Spleen (tissue), 11 donors: ENCODE results near the gene RHBDF2. TPM values are rescaled to one million over a fixed set of nuclear protein-coding genes. Genes with fewer than 3 reads are reported as not detected.
A peak's percentile ranks its signal among the peaks of the same experiment; 100 is the strongest.

ENCODE experiments used
- DNase-seq: peaks from one replicate; pipeline ENCODE4 v3.0.0-alpha.2; 2020
- H3K27ac ChIP-seq, 8 donors: fragments of 200-600 bp; sonication (generic) in 7 of 8; 1 replicate in 4 of 8; 2 replicates in 4 of 8; pipeline versions ENCODE4 v1.5.0 to v1.8.0; 2016 to 2021; ENCODE audit warnings: inconsistent platforms in 4 of 8, mild to moderate bottlenecking in 4 of 8, moderate library complexity in 1 of 8
- H3K27me3 ChIP-seq, 7 donors: fragments of 200-600 bp; sonication (generic) in 6 of 7; replicated peaks in 1 of 7; 1 replicate in 4 of 7; 2 replicates in 3 of 7; pipeline versions ENCODE4 v1.5.0 to v1.8.0; 2016 to 2021; ENCODE audit warnings: inconsistent platforms in 3 of 7, mild to moderate bottlenecking in 1 of 7
- H3K36me3 ChIP-seq, 6 donors: fragments of 200-600 bp; sonication (generic) in 5 of 6; 1 replicate in 4 of 6; 2 replicates in 2 of 6; pipeline versions ENCODE4 v1.5.0 to v1.8.0; 2016 to 2021; ENCODE audit warnings: inconsistent platforms in 2 of 6
- H3K4me1 ChIP-seq, 6 donors: fragments of 200-600 bp; sonication (generic) in 5 of 6; 1 replicate in 3 of 6; 2 replicates in 3 of 6; pipeline versions ENCODE4 v1.5.0 to v1.8.0; 2016 to 2021; ENCODE audit warnings: inconsistent platforms in 3 of 6
- H3K4me3 ChIP-seq, 8 donors: fragments of 200-600 bp; sonication (generic) in 7 of 8; 1 replicate in 4 of 8; 2 replicates in 4 of 8; pipeline versions ENCODE4 v1.5.0 to v1.8.0; 2016 to 2021; ENCODE audit warnings: inconsistent platforms in 4 of 8, mild to moderate bottlenecking in 4 of 8, moderate library complexity in 2 of 8
- H3K9me3 ChIP-seq, 8 donors: fragments of 200-600 bp; sonication (generic) in 7 of 8; 1 replicate in 4 of 8; 2 replicates in 4 of 8; pipeline versions ENCODE4 v1.5.0 to v1.8.0; 2016 to 2021; ENCODE audit warnings: inconsistent platforms in 4 of 8
- POLR2A ChIP-seq, 3 donors: fragments of 450-650 bp; IDR thresholded peaks; one replicate each; pipeline ENCODE4 v1.5.1; 2017; ENCODE audit warnings: antibody characterized with exemption in 3 of 3, mild to moderate bottlenecking in 1 of 3
- POLR2AphosphoS5 ChIP-seq, 3 donors: sonication (generic); formaldehyde crosslinking; IDR thresholded peaks; one replicate each; pipeline ENCODE4 v1.5.1; 2017; ENCODE audit warnings: antibody characterized with exemption in 3 of 3
- WGBS, 5 donors: extraction: QIAGEN DNeasy Blood & Tissue Kit in 3 of 5; methylation state at CpG; one replicate each; pipeline versions ENCODE4 v1.1.5 to v1.1.7; 2013 to 2018; 5-methylcytosine and 5-hydroxymethylcytosine counted together
- intact Hi-C: fragments of 100-400 bp; cut with DNase I; formaldehyde crosslinking; loops from one replicate; pipeline ENCODE4 v1.15.0; 2023; ENCODE audit warnings: low total_unique reads
- polyA plus RNA-seq, 3 donors: library from polyadenylated mRNA; stranded (reverse); fragments of 200-250 nt; gene quantifications; one replicate each; pipeline ENCODE4 v1.2.1, GENCODE V29; 2013
- total RNA-seq, 7 donors: library from RNA; depleted of rRNA in 3 of 7; stranded (reverse); fragments of >200 nt in 3 of 7; fragmentation: NEBNext Ultra II Directional in 4 of 7; extraction: Animal tissue kit (Norgen Biotek cat#: 25700) in 4 of 7; gene quantifications; one replicate each; pipeline versions ENCODE4 v1.1.0 to v1.2.1, GENCODE V29; 2016 to 2021
- TF ChIP-seq, protein P1 (sequence below), 11 experiments: fragments of 200-600 bp in 7 of 11; fragments of 450-650 bp in 4 of 11; sonication (generic) in 4 of 11; IDR thresholded peaks in 8 of 11; conservative IDR thresholded peaks in 3 of 11; 1 replicate in 7 of 11; 2 replicates in 4 of 11; pipeline versions ENCODE4 v1.4.0 to v1.8.0; 2016 to 2021; ENCODE audit warnings: antibody characterized with exemption in 11 of 11, inconsistent platforms in 4 of 11, mild to moderate bottlenecking in 1 of 11
- donor health status: healthy with polysubstance abuse.
- donor health status: DM: no; HTN: no; CAD: no; lungs with moderate emphysema.
- donor health status: DM: no; HTN: no; CAD: no.
- donor health status: Bipolar disorder and iron deficiency.
- donor health status: healthy.
- donor health status: DM: no; HTN: no; CAD: no.
- donor health status: DM: yes; HTN: yes; CAD: no.

The RHBDF2 gene
- total and polyA plus RNA-seq, 10 donors = 31.4 to 147 (median 97.9) TPM

DNA sequence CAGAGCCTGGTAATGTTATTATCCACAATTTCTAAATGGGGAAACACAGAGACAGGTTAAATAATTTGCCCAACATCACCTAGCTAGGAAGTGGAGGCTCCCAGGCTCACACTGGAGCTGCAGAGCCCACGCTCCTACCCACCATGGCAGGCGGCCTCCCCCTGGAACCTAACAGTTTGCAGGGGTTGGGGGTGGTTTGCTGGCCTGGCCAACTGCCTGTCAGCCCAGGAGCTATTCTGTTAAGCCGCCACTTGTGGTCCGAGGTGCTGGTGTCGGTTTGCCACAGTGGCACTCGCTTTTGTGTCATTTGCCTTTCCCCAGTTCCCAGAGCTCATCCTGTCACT, 42.2 kb upstream of the RHBDF2 start:
- 69 to 81% (median 74%) methylated on average over 6 of the region's 6 CpGs for WGBS, 5 donors
- H3K27ac ChIP-seq = peak overlapping the region in 5 of 8 donors; percentile 54 to 60 (median 58)
- H3K27me3 ChIP-seq = peaks cover 0 to 50% (median 6%) of the 10 kb centered on the region in 7 donors
- intact Hi-C loops = no loop called here
- H3K9me3 ChIP-seq = no peaks in the 10 kb centered on the region
- H3K36me3 ChIP-seq = no peaks in the 10 kb centered on the region
- H3K4me1 ChIP-seq = peaks cover 26 to 90% (median 63%) of the 10 kb centered on the region in 6 donors
- peak; percentile 70 for DNase-seq
- H3K4me3 ChIP-seq = no peak overlapping the region
- no peak for TF ChIP-seq POLR2A (IDR thresholded peaks at IDR 0.05)
- TF ChIP-seq, protein P1, sequence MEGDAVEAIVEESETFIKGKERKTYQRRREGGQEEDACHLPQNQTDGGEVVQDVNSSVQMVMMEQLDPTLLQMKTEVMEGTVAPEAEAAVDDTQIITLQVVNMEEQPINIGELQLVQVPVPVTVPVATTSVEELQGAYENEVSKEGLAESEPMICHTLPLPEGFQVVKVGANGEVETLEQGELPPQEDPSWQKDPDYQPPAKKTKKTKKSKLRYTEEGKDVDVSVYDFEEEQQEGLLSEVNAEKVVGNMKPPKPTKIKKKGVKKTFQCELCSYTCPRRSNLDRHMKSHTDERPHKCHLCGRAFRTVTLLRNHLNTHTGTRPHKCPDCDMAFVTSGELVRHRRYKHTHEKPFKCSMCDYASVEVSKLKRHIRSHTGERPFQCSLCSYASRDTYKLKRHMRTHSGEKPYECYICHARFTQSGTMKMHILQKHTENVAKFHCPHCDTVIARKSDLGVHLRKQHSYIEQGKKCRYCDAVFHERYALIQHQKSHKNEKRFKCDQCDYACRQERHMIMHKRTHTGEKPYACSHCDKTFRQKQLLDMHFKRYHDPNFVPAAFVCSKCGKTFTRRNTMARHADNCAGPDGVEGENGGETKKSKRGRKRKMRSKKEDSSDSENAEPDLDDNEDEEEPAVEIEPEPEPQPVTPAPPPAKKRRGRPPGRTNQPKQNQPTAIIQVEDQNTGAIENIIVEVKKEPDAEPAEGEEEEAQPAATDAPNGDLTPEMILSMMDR (IDR thresholded peaks at IDR 0.05 in 8 of 11, conservative IDR thresholded peaks at IDR 0.05 in 3 of 11) = no peak
- no peak for TF ChIP-seq POLR2AphosphoS5 (IDR thresholded peaks at IDR 0.05)

DNA sequence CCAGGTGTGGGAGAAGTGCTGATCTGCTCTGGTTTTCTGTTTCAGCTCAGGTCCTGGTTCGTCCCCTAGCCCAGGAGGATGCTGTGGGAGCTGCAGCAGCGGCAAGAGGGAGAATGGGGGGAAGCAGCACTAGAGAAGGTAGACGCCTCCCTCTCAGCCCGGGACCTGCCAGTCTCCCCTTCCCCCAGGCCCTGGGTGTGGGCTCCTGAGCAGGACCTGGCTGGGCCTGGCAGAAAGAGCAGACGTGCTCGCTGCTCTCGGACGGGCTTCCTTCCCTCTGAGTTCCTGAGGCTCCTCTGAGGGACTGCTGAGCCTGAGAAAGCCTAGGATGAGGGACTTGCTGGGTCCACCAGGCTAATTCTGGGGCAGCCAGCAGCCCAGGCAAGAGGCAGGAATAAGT, 41.8 kb upstream of the RHBDF2 start:
- WGBS, 5 donors = 82 to 90% (median 88%) methylated on average over 8 of the region's 8 CpGs
- TF ChIP-seq POLR2AphosphoS5 (IDR thresholded peaks at IDR 0.05) = no peak
- TF ChIP-seq, protein P1 (IDR thresholded peaks at IDR 0.05 in 8 of 11, conservative IDR thresholded peaks at IDR 0.05 in 3 of 11) = no peak
- no peak for TF ChIP-seq POLR2A (IDR thresholded peaks at IDR 0.05)
- intact Hi-C loops = no loop called here
- peak overlapping the region in 3 of 8 donors; percentile 54 to 59 (median 58) for H3K27ac ChIP-seq
- no peaks in the 10 kb centered on the region for H3K36me3 ChIP-seq
- no peak overlapping the region for H3K4me3 ChIP-seq
- H3K9me3 ChIP-seq = no peaks in the 10 kb centered on the region
- H3K4me1 ChIP-seq = peaks cover 27 to 91% (median 68%) of the 10 kb centered on the region in 6 donors
- peak; percentile 57 for DNase-seq
- H3K27me3 ChIP-seq = peaks cover 0 to 54% (median 11%) of the 10 kb centered on the region in 7 donors

DNA sequence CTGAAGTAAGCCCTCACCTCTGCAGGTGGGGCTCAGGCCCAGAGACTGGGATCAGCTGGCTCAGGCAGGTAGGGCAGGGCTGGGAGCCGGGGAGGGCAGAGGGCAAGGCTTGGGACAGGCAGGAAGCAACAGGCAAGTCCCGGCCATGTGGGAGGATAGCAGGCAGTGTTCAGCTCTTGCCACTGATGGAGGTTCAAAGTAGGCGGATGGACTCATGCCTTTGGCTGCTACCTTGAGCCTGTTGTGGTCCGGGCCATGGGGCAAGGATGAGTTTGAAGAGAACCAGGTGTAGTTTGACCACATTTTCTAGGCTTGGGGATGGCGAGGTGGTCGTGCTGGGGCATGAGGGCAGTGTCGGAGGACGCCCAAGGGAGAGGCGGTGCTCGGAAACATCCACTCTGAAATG, 41.3 kb upstream of the RHBDF2 start:
- Histone ChIP-seq H3K36me3 (no peaks in the 10 kb centered on the region), H3K4me3 (no peak overlapping the region), H3K27ac (peak overlapping the region in 1 of 8 donors; percentile 59), H3K4me1 (peaks cover 27 to 91% (median 72%) of the 10 kb centered on the region in 6 donors), H3K9me3 (no peaks in the 10 kb centered on the region), H3K27me3 (peaks cover 0 to 58% (median 15%) of the 10 kb centered on the region in 7 donors)
- peak; percentile 64 for DNase-seq
- 84 to 87% (median 84%) methylated on average over 10 of the region's 10 CpGs for WGBS, 5 donors
- intact Hi-C loops = no loop called here
- TF ChIP-seq POLR2A (IDR thresholded peaks at IDR 0.05) = no peak
- TF ChIP-seq, protein P1 (IDR thresholded peaks at IDR 0.05 in 8 of 11, conservative IDR thresholded peaks at IDR 0.05 in 3 of 11) = no peak
- TF ChIP-seq POLR2AphosphoS5 (IDR thresholded peaks at IDR 0.05) = no peak

DNA sequence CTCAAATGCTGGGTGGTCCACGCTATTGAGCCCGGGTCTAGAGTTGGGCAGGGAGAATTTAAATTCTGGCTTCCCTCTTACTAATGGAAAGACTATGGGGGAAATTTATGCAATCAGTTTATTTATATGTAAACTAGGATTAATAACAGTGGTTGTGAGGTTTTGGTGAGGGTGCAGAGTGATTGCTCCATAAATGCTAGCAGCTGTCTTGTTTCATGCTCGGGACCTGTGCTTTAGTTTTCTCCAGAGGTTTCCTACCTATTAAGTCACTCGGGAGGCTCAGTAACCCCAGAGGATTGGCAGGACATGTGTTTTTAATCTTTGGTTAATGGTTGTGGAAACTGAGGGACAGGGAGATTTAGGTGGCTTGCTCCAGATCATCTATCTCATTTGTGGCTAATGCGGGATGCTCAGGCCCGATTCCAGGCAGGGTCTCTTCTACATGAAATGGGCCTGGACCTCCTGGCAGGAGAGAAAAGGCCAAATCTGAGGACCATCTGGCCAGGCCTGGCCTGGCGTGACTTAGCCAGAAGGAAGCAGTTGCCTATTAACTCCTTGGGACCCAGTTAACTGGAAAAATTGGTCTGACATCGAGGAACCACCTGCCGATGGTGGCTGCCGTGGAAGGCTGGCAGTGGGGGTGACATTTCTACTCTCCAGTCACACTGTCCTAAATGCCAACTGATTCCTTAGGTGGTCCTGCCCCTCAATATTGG, 40.7 kb upstream of the RHBDF2 start:
- intact Hi-C loops = no loop called here
- 82 to 96% (median 88%) methylated on average over 10 of the region's 10 CpGs for WGBS, 5 donors
- Histone ChIP-seq H3K9me3 (no peaks in the 10 kb centered on the region), H3K27me3 (peaks cover 0 to 65% (median 19%) of the 10 kb centered on the region in 7 donors), H3K4me1 (peaks cover 24 to 90% (median 69%) of the 10 kb centered on the region in 6 donors), H3K27ac (no peak overlapping the region), H3K4me3 (no peak overlapping the region), H3K36me3 (no peaks in the 10 kb centered on the region)
- TF ChIP-seq, protein P1 (IDR thresholded peaks at IDR 0.05 in 8 of 11, conservative IDR thresholded peaks at IDR 0.05 in 3 of 11) = no peak
- TF ChIP-seq POLR2AphosphoS5 (IDR thresholded peaks at IDR 0.05) = no peak
- DNase-seq = peak; percentile 25
